GM12878 (cell line): ENCODE data around the gene PTBP1. TPM values are rescaled to one million over a fixed set of nuclear protein-coding genes. Genes with fewer than 3 reads are reported as not detected.

ENCODE experiments used
- ATAC-seq: fragments of 200-7000 bp; cut with Tn5 transposase; 3 replicates; pipeline ENCODE4 v1.9.1; 2020; ENCODE audit warnings: mild to moderate bottlenecking, moderate library complexity
- BruUV-seq: library from RNA; stranded (reverse); fragments of 400-500 nt; replicated peaks from 2 replicates; lab custom pipeline; 2021; lab: Mats Ljungman, UMichigan
- CTCF ChIA-PET: fragments of 300-600 bp; sonication (Branson Sonifier 250); formaldehyde crosslinking; extraction: SDS; loops from one replicate; lab custom pipeline; 2021; ENCODE audit warnings: inconsistent platforms; lab: Yijun Ruan, JAX
- POLR2A ChIA-PET: fragments of 350-600 bp; formaldehyde crosslinking; extraction: SDS; loops from one replicate; lab custom pipeline; 2021; ENCODE audit warnings: inconsistent platforms; lab: Charles Lee
- RAD21 ChIA-PET: fragments of 300-600 bp; sonication (Branson Sonifier 250); formaldehyde crosslinking; loops from one replicate; lab custom pipeline; 2023; ENCODE audit warnings: antibody characterized with exemption; ENCODE audit not compliant: unreplicated experiment; lab: Charles Lee
- SMC1A ChIA-PET: fragments of 300-600 bp; sonication (Branson Sonifier 250); formaldehyde crosslinking; loops from one replicate; lab custom pipeline; 2023; ENCODE audit not compliant: unreplicated experiment, uncharacterized antibody; lab: Charles Lee
- DNase-seq: peaks from one replicate; pipeline ENCODE4 v3.0.0-alpha.2; 2011; ENCODE audit warnings: low read depth, low spot score
- FAIRE-seq: peaks from 3 replicates; lab custom pipeline; 2011; peaks lifted over from hg19 to GRCh38; lab: Jason Lieb, UNC
- H2AFZ ChIP-seq: 2 replicates; pipeline ENCODE4 v1.6.0; 2011; ENCODE audit warnings: low read depth, low read length, control low read depth; ENCODE audit not compliant: control insufficient read depth
- H3K27ac ChIP-seq: 2 replicates; pipeline ENCODE4 v1.5.1; 2011; ENCODE audit warnings: control low read depth; ENCODE audit not compliant: control insufficient read depth, insufficient read depth
- H3K27me3 ChIP-seq, 2 experiments: replicated peaks in 1 of 2; 2 replicates each; pipeline versions ENCODE4 v1.6.0 to v1.6.1; 2011; ENCODE audit warnings: low read length in 1 of 2; ENCODE audit not compliant: control insufficient read depth in 2 of 2, insufficient read depth in 2 of 2
- H3K36me3 ChIP-seq, 2 experiments: 2 replicates each; pipeline ENCODE4 v1.5.1; 2011; ENCODE audit warnings: low read length in 1 of 2; ENCODE audit not compliant: control insufficient read depth in 2 of 2, insufficient read depth in 2 of 2
- H3K4me1 ChIP-seq: 2 replicates; pipeline ENCODE4 v1.6.1; 2011; ENCODE audit warnings: mild to moderate bottlenecking, low read length, moderate library complexity, mixed read lengths; ENCODE audit not compliant: control insufficient read depth, insufficient read depth
- H3K4me2 ChIP-seq: 2 replicates; pipeline ENCODE4 v1.6.0; 2011; ENCODE audit warnings: control low read depth; ENCODE audit not compliant: control insufficient read depth, insufficient read depth
- H3K4me3 ChIP-seq: fragments of 200-600 bp; sonication (generic); 2 replicates; pipeline ENCODE4 v1.5.1; 2016
- H3K79me2 ChIP-seq: 2 replicates; pipeline ENCODE4 v1.6.0; 2011; ENCODE audit warnings: low read length; ENCODE audit not compliant: control insufficient read depth, insufficient read depth
- H3K9ac ChIP-seq: 2 replicates; pipeline ENCODE4 v1.8.0; 2011; ENCODE audit warnings: low read length, control low read depth, mixed read lengths; ENCODE audit not compliant: control insufficient read depth, insufficient read depth
- H3K9me3 ChIP-seq: replicated peaks from 3 replicates; pipeline ENCODE4 v1.5.1; 2011; ENCODE audit warnings: mild to moderate bottlenecking, low read length; ENCODE audit not compliant: control insufficient read depth, insufficient read depth
- H4K20me1 ChIP-seq: 2 replicates; pipeline ENCODE4 v1.6.0; 2011; ENCODE audit not compliant: control insufficient read depth, insufficient read depth
- ATF2 ChIP-seq: IDR thresholded peaks from 2 replicates; pipeline ENCODE4 v1.6.1; 2012; ENCODE audit warnings: low read length, inconsistent platforms
- BCL11A ChIP-seq: IDR thresholded peaks from 2 replicates; pipeline ENCODE4 v1.6.1; 2011; ENCODE audit warnings: low read depth, low read length
- BRCA1 ChIP-seq: IDR thresholded peaks from 2 replicates; pipeline ENCODE4 v1.6.1; 2011; ENCODE audit warnings: low read depth, low read length, improper control_type of control experiment
- CHD2 ChIP-seq: IDR thresholded peaks from 2 replicates; pipeline ENCODE4 v1.6.1; 2011; ENCODE audit warnings: low read depth, low read length, improper control_type of control experiment, borderline replicate concordance
- DPF2 ChIP-seq: fragments of 450-650 bp; IDR thresholded peaks from 2 replicates; pipeline ENCODE4 v1.6.1; 2017; ENCODE audit warnings: mild to moderate bottlenecking
- E2F4 ChIP-seq: IDR thresholded peaks from 2 replicates; pipeline ENCODE4 v1.6.1; 2012; ENCODE audit warnings: low read depth, low read length, improper control_type of control experiment
- E4F1 ChIP-seq: fragments of 450-650 bp; IDR thresholded peaks from 2 replicates; pipeline ENCODE4 v1.6.1; 2018; ENCODE audit warnings: borderline replicate concordance, mild to moderate bottlenecking; ENCODE audit not compliant: partially characterized antibody
- FOS ChIP-seq: IDR thresholded peaks from 3 replicates; pipeline ENCODE4 v1.6.1; 2011; ENCODE audit warnings: borderline replicate concordance; ENCODE audit not compliant: insufficient read length; ENCODE audit errors: extremely low read depth
- HDGF ChIP-seq: fragments of 450-650 bp; IDR thresholded peaks from 2 replicates; pipeline ENCODE4 v1.6.1; 2016; ENCODE audit warnings: antibody characterized with exemption
- KDM1A ChIP-seq: fragments of 200-600 bp; sonication (generic); IDR thresholded peaks from 2 replicates; pipeline ENCODE4 v1.6.1; 2016; ENCODE audit warnings: borderline replicate concordance
- NFXL1 ChIP-seq: fragments of 450-650 bp; IDR thresholded peaks from 2 replicates; pipeline ENCODE4 v1.6.1; 2017; ENCODE audit warnings: antibody characterized with exemption, mild to moderate bottlenecking, borderline replicate concordance
- NR2F1 ChIP-seq: fragments of 450-650 bp; conservative IDR thresholded peaks from 2 replicates; pipeline ENCODE4 v1.6.1; 2017; ENCODE audit warnings: mild to moderate bottlenecking
- POU2F2 ChIP-seq: IDR thresholded peaks from 3 replicates; pipeline ENCODE4 v1.6.1; 2011; ENCODE audit warnings: low read depth, mild to moderate bottlenecking, low read length, borderline replicate concordance
- TARDBP ChIP-seq: IDR thresholded peaks from 2 replicates; pipeline ENCODE4 v1.6.1; 2016; ENCODE audit warnings: borderline replicate concordance
- USF1 ChIP-seq: IDR thresholded peaks from 2 replicates; pipeline ENCODE4 v1.6.1; 2011; ENCODE audit warnings: borderline replicate concordance, low read depth, mild to moderate bottlenecking, moderate library complexity, mixed read lengths, low read length; ENCODE audit not compliant: insufficient read depth; ENCODE audit errors: extremely low read length
- USF2 ChIP-seq: IDR thresholded peaks from 2 replicates; pipeline ENCODE4 v1.6.1; 2011; ENCODE audit warnings: low read depth, low read length, improper control_type of control experiment, borderline replicate concordance
- WGBS: methylation state at CpG from one replicate; pipeline ENCODE4 v1.1.6; 2016; ENCODE audit warnings: low lambda C conversion rate; ENCODE audit not compliant: insufficient replicate concordance, insufficient coverage; ENCODE audit errors: missing lambda C conversion rate; 5-methylcytosine and 5-hydroxymethylcytosine counted together
- in situ Hi-C: fragments of 300-500 bp; cut with MboI; formaldehyde crosslinking; loops from 9 replicates; pipeline ENCODE4 v1.14.3; 2018; ENCODE audit warnings: mixed read lengths
- intact Hi-C: fragments of 100-400 bp; cut with micrococcal nuclease; formaldehyde crosslinking; loops from one replicate; pipeline ENCODE4 v1.14.2; 2022; ENCODE audit not compliant: unreplicated experiment
- polyA plus RNA-seq, 11 experiments: library from polyadenylated mRNA; depleted of rRNA in 4 of 11; unstranded in 6 of 11; stranded (reverse) in 5 of 11; fragments of >200 nt; fragmentation: Nextera tagmentation in 4 of 11; fragmentation: Illumina TruSeq in 1 of 11; extraction: Ambion mirVana in 4 of 11; extraction: Trizol in 1 of 11; gene quantifications; 1 replicate in 1 of 11; 2 replicates in 10 of 11; pipeline versions ENCODE4 v1.2.1 to v1.2.3, GENCODE V29; 2011 to 2016; ENCODE audit warnings: inconsistent platforms in 2 of 11, missing spikeins in 2 of 11, low read depth in 1 of 11
- total RNA-seq, 4 experiments: library from RNA; depleted of rRNA in 3 of 4; stranded (reverse); fragments of >200 nt in 3 of 4; fragmentation: Illumina TruSeq in 1 of 4; extraction: Trizol in 1 of 4; gene quantifications; 2 replicates each; pipeline versions ENCODE4 v1.2.1 to v1.2.3, GENCODE V29; 2013 to 2021

Gene PTBP1
- total and polyA plus RNA-seq, 10 of the 15 experiments (the other 5 are each of a cell fraction or from before 2014, with no cell fraction given), result 13.1 to 532 (median 217) TPM

- no peak for TF ChIP-seq USF2
- no peak for TF ChIP-seq DPF2
- TF ChIP-seq TARDBP, result no peak
- no peak for TF ChIP-seq NR2F1
- no peak for TF ChIP-seq BRCA1
- no peak for TF ChIP-seq CHD2
Measured at GRCh38 chr19:768424-768823, 28.8 kb upstream of the PTBP1 start (continued).

- ATAC-seq, result no peak
- Histone ChIP-seq H3K27ac (no peak overlapping the region), H3K4me3 (no peak overlapping the region), H3K4me2 (no peak overlapping the region), H3K27me3 (no peaks in the 10 kb centered on the region), H3K79me2 (no peaks in the 10 kb centered on the region), H3K36me3 (no peaks in the 10 kb centered on the region), H3K9me3 (no peaks in the 10 kb centered on the region), H3K4me1 (no peaks in the 10 kb centered on the region), H3K9ac (no peak overlapping the region), H4K20me1 (no peaks in the 10 kb centered on the region), H2AFZ (no peak overlapping the region)
- intact Hi-C loops, result loop anchor here (1.0 to 2.0 kb wide), 2 partner anchors 93 to 152 kb away; no protein-coding TSS in a partner anchor
- POLR2A ChIA-PET, result interaction anchor here (0.6 to 0.7 kb wide), 2 partner anchors 215 to 497 kb away, joined by 3 read pairs; no protein-coding TSS in a partner anchor
- SMC1A ChIA-PET, result interaction anchor here (1.9 kb wide), 1 partner anchor 94 kb away, joined by 6 read pairs; no protein-coding TSS in a partner anchor
- WGBS, result 18% methylated on average over 6 of the region's 6 CpGs
- RAD21 ChIA-PET, result interaction anchor here (1.2 to 2.7 kb wide), 4 partner anchors 87 to 215 kb away, joined by 3 to 11 read pairs (median 7); partner anchors contain the start of gene WDR18
- CTCF ChIA-PET, result interaction anchor here (0.5 to 2.4 kb wide), 9 partner anchors 9 to 309 kb away, joined by 3 to 14 read pairs (median 4); partner anchors contain the start of gene WDR18
- in situ Hi-C loops, result loop anchor here (5.0 kb wide), 2 partner anchors 153 to 218 kb away; no protein-coding TSS in a partner anchor
- DNase-seq, result no peak
- no peak for FAIRE-seq
- no TSS peak for BruUV-seq
- no peak for TF ChIP-seq NFXL1
- no peak for TF ChIP-seq POU2F2
- no peak for TF ChIP-seq BCL11A
- TF ChIP-seq HDGF, result no peak
- TF ChIP-seq ATF2, result no peak
- no peak for TF ChIP-seq KDM1A
- TF ChIP-seq E2F4, result no peak
- TF ChIP-seq E4F1, result no peak
- TF ChIP-seq USF1, result no peak
- TF ChIP-seq FOS, result no peak
Measured at GRCh38 chr19:769616-770015, 27.6 kb upstream of the PTBP1 start.
